Stomach (tissue), 4 donors: ENCODE data around the gene HLA-DOB.

ENCODE experiments used
- CTCF ChIP-seq, 7 experiments: fragments of 450-650 bp in 4 of 7; fragments of 200-600 bp in 3 of 7; sonication (generic) in 3 of 7; IDR thresholded peaks; one replicate each; pipeline ENCODE4 v1.5.1; 2016 to 2019; ENCODE audit warnings: antibody characterized with exemption in 7 of 7, control low read depth in 2 of 7, mild to moderate bottlenecking in 1 of 7
- EP300 ChIP-seq: sonication (generic); formaldehyde crosslinking; IDR thresholded peaks from one replicate; pipeline ENCODE4 v1.6.1; 2017; ENCODE audit warnings: antibody characterized with exemption
- POLR2A ChIP-seq, 4 donors: fragments of 450-650 bp; IDR thresholded peaks; one replicate each; pipeline ENCODE4 v1.6.1; 2016; ENCODE audit warnings: antibody characterized with exemption in 4 of 4, control low read depth in 2 of 4, mild to moderate bottlenecking in 1 of 4, moderate library complexity in 1 of 4
- POLR2AphosphoS5 ChIP-seq, 3 donors: sonication (generic); formaldehyde crosslinking; IDR thresholded peaks; one replicate each; pipeline ENCODE4 v1.6.1; 2016; ENCODE audit warnings: antibody characterized with exemption in 3 of 3

DNA sequence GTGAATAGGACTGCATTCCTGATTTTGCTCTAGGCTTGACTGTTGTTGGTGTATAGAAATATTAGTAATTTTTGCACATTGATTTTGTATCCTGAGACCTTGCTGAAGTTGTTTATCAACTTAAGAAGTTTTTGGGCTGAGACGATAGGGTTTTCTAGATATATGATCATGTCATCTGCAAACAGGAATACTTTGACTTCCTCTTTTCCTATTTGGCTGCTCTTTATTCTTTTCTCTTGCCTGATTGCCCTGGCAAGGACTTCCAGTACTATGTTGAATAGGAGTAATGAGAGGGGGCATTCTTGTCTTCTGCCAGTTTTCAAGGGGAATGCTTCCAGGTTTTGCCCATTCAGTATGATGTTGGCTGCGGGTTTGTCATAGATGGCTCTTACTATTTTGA is 13.4 kb downstream of the HLA-DOB start:
- TF ChIP-seq EP300, result no peak
- TF ChIP-seq POLR2AphosphoS5 (IDR thresholded peaks at IDR 0.05), result no peak
- TF ChIP-seq CTCF (IDR thresholded peaks at IDR 0.05), result no peak
- TF ChIP-seq POLR2A (IDR thresholded peaks at IDR 0.05), result no peak
